Vagina (tissue), 2 donors: ENCODE measurements around the gene ADAR. TPM values are rescaled to one million over a fixed set of nuclear protein-coding genes. Genes with fewer than 3 reads are reported as not detected.

Source experiments
- DNase-seq, 2 donors: peaks; one replicate each; pipeline ENCODE4 v3.0.0-alpha.2; 2017; ENCODE audit errors: extremely low spot score in 2 of 2
- H3K27ac ChIP-seq: fragments of 200-600 bp; sonication (generic); one replicate; pipeline ENCODE4 v1.5.1; 2019
- H3K27me3 ChIP-seq: fragments of 200-600 bp; sonication (generic); one replicate; pipeline ENCODE4 v1.5.1; 2019
- H3K36me3 ChIP-seq, 2 donors: fragments of 200-600 bp; sonication (generic); one replicate each; pipeline ENCODE4 v1.5.1; 2017 to 2019
- H3K4me1 ChIP-seq: fragments of 200-600 bp; sonication (generic); one replicate; pipeline ENCODE4 v1.5.1; 2019
- H3K4me3 ChIP-seq, 2 donors: fragments of 200-600 bp; sonication (generic); 1 replicate in 1 of 2; 2 replicates in 1 of 2; pipeline ENCODE4 v1.5.1; 2016 to 2019
- H3K9me3 ChIP-seq: fragments of 200-600 bp; sonication (generic); one replicate; pipeline ENCODE4 v1.5.1; 2019
- CTCF ChIP-seq, 3 experiments: fragments of 450-650 bp in 2 of 3; fragments of 200-600 bp in 1 of 3; sonication (generic) in 1 of 3; IDR thresholded peaks; one replicate each; pipeline ENCODE4 v1.5.1; 2017 to 2019; ENCODE audit warnings: antibody characterized with exemption in 3 of 3, mild to moderate bottlenecking in 2 of 3, moderate library complexity in 2 of 3
- POLR2A ChIP-seq, 2 donors: fragments of 450-650 bp; IDR thresholded peaks; one replicate each; pipeline ENCODE4 v1.6.1; 2017; ENCODE audit warnings: antibody characterized with exemption in 2 of 2, mild to moderate bottlenecking in 2 of 2, moderate library complexity in 2 of 2
- POLR2AphosphoS5 ChIP-seq, 2 donors: sonication (generic); formaldehyde crosslinking; IDR thresholded peaks; one replicate each; pipeline ENCODE4 v1.9.0; 2017; ENCODE audit warnings: antibody characterized with exemption in 2 of 2, mild to moderate bottlenecking in 2 of 2, low read depth in 1 of 2; ENCODE audit not compliant: insufficient read depth in 1 of 2
- intact Hi-C: fragments of 100-400 bp; cut with DNase I; formaldehyde crosslinking; loops from one replicate; pipeline ENCODE4 v1.15.1; 2023
- total RNA-seq: library from RNA; depleted of rRNA; stranded (reverse); fragments of >200 nt; gene quantifications from one replicate; pipeline ENCODE4 v1.2.3, GENCODE V29; 2016

The ADAR gene
- total RNA-seq, 1 donor from 2014 or later = 92.1 TPM

- Histone ChIP-seq H3K27ac (peak overlapping the region; percentile 90), H3K36me3 (peaks cover 0 to 19% of the 10 kb centered on the region in 2 donors), H3K4me1 (peaks cover 32% of the 10 kb centered on the region), H3K4me3 (peak overlapping the region; percentile 78 to 85), H3K27me3 (no peaks in the 10 kb centered on the region), H3K9me3 (no peaks in the 10 kb centered on the region)
- no peak for TF ChIP-seq CTCF (IDR thresholded peaks at IDR 0.05)
- peak in 1 of 2 donors; percentile 22 for TF ChIP-seq POLR2A (IDR thresholded peaks at IDR 0.05)
- TF ChIP-seq POLR2AphosphoS5 (IDR thresholded peaks at IDR 0.05; ENCODE audit: insufficient read depth in 1 of 2, low read depth in 1 of 2) = peak; percentile 94 to 96
- intact Hi-C loops = loop anchor here (5.0 to 10.0 kb wide), 2 partner anchors 154 to 308 kb away; partner anchors contain the start of gene IL6R
- peak in 1 of 2 donors; percentile 99 for DNase-seq
Measured at GRCh38 chr1:154558720-154559465, 49.1 kb downstream of the ADAR start.

GRCh38 chr1:154557939-154558719 lies 49.9 kb downstream of the ADAR start, which contains the start of gene UBE2Q1:
TSS of gene UBE2Q1 (minus strand) at chr1:154558662. CDS start at chr1:154558553, 109 bp downstream.
- Histone ChIP-seq H3K9me3 (no peaks in the 10 kb centered on the region), H3K4me3 (peak within 1 kb of the TSS; percentile 78 to 85), H3K4me1 (peaks cover 32% of the 10 kb centered on the region), H3K27me3 (no peaks in the 10 kb centered on the region), H3K36me3 (peaks cover 0 to 26% of the 10 kb centered on the region in 2 donors), H3K27ac (peak within 1 kb of the TSS; percentile 90)
- TF ChIP-seq CTCF (IDR thresholded peaks at IDR 0.05) (no peak), POLR2A (IDR thresholded peaks at IDR 0.05) (peak in 1 of 2 donors; percentile 10)
- DNase-seq = peak in 1 of 2 donors; percentile 91
- intact Hi-C loops = loop anchor here (2.0 to 10.0 kb wide), 3 partner anchors 73 to 309 kb away; partner anchors contain the start of gene IL6R

- peaks cover 32% of the 10 kb centered on the region for H3K4me1 ChIP-seq
Measured at GRCh38 chr1:154557248-154557938, 50.6 kb downstream of the ADAR start.

GRCh38 chr1:154556422-154556821 lies 51.6 kb downstream of the ADAR start:
- intact Hi-C loops = loop anchor here (2.0 to 10.0 kb wide), 3 partner anchors 72 to 311 kb away; partner anchors contain the start of gene IL6R
- H3K27ac ChIP-seq = peak overlapping the region; percentile 90
- peaks cover 0 to 43% of the 10 kb centered on the region in 2 donors for H3K36me3 ChIP-seq
- TF ChIP-seq POLR2A (IDR thresholded peaks at IDR 0.05) (no peak), CTCF (IDR thresholded peaks at IDR 0.05) (no peak), POLR2AphosphoS5 (IDR thresholded peaks at IDR 0.05; ENCODE audit: insufficient read depth in 1 of 2, low read depth in 1 of 2) (no peak)
- DNase-seq = no peak
- peaks cover 32% of the 10 kb centered on the region for H3K4me1 ChIP-seq
- H3K4me3 ChIP-seq = peak overlapping the region; percentile 78 to 85
- H3K9me3 ChIP-seq = no peaks in the 10 kb centered on the region
- H3K27me3 ChIP-seq = no peaks in the 10 kb centered on the region

More at GRCh38 chr1:154557248-154557938, 50.6 kb downstream of the ADAR start:
- TF ChIP-seq POLR2A (IDR thresholded peaks at IDR 0.05) = no peak
- intact Hi-C loops = loop anchor here (2.0 to 10.0 kb wide), 3 partner anchors 73 to 310 kb away; partner anchors contain the start of gene IL6R
- Histone ChIP-seq H3K27me3 (no peaks in the 10 kb centered on the region), H3K9me3 (no peaks in the 10 kb centered on the region), H3K27ac (peak overlapping the region; percentile 90), H3K36me3 (peaks cover 0 to 34% of the 10 kb centered on the region in 2 donors), H3K4me3 (peak overlapping the region; percentile 78 to 85)
- DNase-seq = no peak
